ENCODE measurements around the gene IFNGR2.

DNA sequence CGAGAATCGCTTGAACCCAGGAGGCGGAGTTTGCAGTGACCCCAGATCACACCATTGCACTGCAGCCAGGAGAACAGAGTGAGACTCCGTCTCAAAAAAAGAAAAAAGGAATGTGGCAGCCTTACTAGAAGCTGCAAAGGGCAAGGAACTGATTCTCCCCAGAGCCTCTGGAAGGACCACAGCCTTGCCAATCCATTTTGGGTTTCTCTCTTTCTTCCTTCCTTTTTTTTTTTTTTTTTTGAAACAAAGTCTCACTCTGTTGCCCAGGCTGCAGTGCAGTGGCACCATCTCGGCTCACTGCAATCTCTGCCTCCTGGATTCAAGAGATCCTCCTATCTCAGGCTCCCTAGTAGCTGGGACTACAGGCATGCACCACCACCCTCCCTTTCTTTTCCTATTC is 9.9 kb upstream of the IFNGR2 start:
- TF ChIP-seq, protein P1, sequence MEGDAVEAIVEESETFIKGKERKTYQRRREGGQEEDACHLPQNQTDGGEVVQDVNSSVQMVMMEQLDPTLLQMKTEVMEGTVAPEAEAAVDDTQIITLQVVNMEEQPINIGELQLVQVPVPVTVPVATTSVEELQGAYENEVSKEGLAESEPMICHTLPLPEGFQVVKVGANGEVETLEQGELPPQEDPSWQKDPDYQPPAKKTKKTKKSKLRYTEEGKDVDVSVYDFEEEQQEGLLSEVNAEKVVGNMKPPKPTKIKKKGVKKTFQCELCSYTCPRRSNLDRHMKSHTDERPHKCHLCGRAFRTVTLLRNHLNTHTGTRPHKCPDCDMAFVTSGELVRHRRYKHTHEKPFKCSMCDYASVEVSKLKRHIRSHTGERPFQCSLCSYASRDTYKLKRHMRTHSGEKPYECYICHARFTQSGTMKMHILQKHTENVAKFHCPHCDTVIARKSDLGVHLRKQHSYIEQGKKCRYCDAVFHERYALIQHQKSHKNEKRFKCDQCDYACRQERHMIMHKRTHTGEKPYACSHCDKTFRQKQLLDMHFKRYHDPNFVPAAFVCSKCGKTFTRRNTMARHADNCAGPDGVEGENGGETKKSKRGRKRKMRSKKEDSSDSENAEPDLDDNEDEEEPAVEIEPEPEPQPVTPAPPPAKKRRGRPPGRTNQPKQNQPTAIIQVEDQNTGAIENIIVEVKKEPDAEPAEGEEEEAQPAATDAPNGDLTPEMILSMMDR (IDR thresholded peaks at IDR 0.05; ENCODE audit: borderline replicate concordance, extremely low read depth, low read length, poor library complexity, severe bottlenecking): no peak
- TF ChIP-seq EZH2 (IDR thresholded peaks at IDR 0.05; ENCODE audit: borderline replicate concordance, low read depth, low read length, severe bottlenecking): no peak

All from DND-41 (cell line).